GM12878 (cell line): ENCODE data around the gene NCBP3. TPM values are rescaled to one million over a fixed set of nuclear protein-coding genes. Genes with fewer than 3 reads are reported as not detected.

Experiments used
- ATF2 ChIP-seq: IDR thresholded peaks from 2 replicates; pipeline ENCODE4 v1.6.1; 2012; ENCODE audit warnings: low read length, inconsistent platforms
- ATF7 ChIP-seq: fragments of 450-650 bp; IDR thresholded peaks from 2 replicates; pipeline ENCODE4 v1.6.1; 2016; ENCODE audit warnings: low read depth, mild to moderate bottlenecking
- BACH1 ChIP-seq: fragments of 450-650 bp; IDR thresholded peaks from 2 replicates; pipeline ENCODE4 v1.6.1; 2017; ENCODE audit warnings: mild to moderate bottlenecking, borderline replicate concordance
- CREB1 ChIP-seq: IDR thresholded peaks from 2 replicates; pipeline ENCODE4 v1.6.1; 2012; ENCODE audit warnings: low read depth, mild to moderate bottlenecking, inconsistent platforms
- EED ChIP-seq: sonication (generic); IDR thresholded peaks from 2 replicates; pipeline ENCODE4 v1.6.1; 2016; ENCODE audit warnings: antibody characterized with exemption, low read depth
- EGR1 ChIP-seq, 2 experiments: IDR thresholded peaks; 1 replicate in 1 of 2; 2 replicates in 1 of 2; pipeline ENCODE4 v1.6.1; 2011 to 2012; ENCODE audit warnings: low read depth in 2 of 2, low read length in 2 of 2, borderline replicate concordance in 1 of 2, mild to moderate bottlenecking in 1 of 2, moderate library complexity in 1 of 2
- EP300 ChIP-seq, 2 experiments: fragments of 150-350 bp in 1 of 2; IDR thresholded peaks; 2 replicates each; pipeline ENCODE4 v1.6.1; 2011 to 2012; ENCODE audit warnings: low read depth in 2 of 2, low read length in 2 of 2, borderline replicate concordance in 1 of 2, improper control_type of control experiment in 1 of 2, inconsistent platforms in 1 of 2; ENCODE audit not compliant: control insufficient read depth in 1 of 2
- FOXK2 ChIP-seq: fragments of 450-650 bp; IDR thresholded peaks from 2 replicates; pipeline ENCODE4 v1.6.1; 2017; ENCODE audit warnings: mild to moderate bottlenecking, moderate library complexity
- HDAC2 ChIP-seq: fragments of 200-600 bp; sonication (generic); IDR thresholded peaks from 2 replicates; pipeline ENCODE4 v1.6.1; 2017
- IKZF1 ChIP-seq: fragments of 450-650 bp; conservative IDR thresholded peaks from 2 replicates; pipeline ENCODE4 v1.6.1; 2017; ENCODE audit warnings: antibody characterized with exemption, mild to moderate bottlenecking
- IRF4 ChIP-seq: IDR thresholded peaks from 2 replicates; pipeline ENCODE4 v1.6.1; 2011; ENCODE audit warnings: low read depth, low read length
- MEF2B ChIP-seq: fragments of 450-650 bp; IDR thresholded peaks from 2 replicates; pipeline ENCODE4 v1.6.1; 2018; ENCODE audit warnings: mild to moderate bottlenecking, moderate library complexity; ENCODE audit not compliant: partially characterized antibody, poor library complexity, severe bottlenecking
- MLLT1 ChIP-seq: fragments of 450-650 bp; IDR thresholded peaks from 2 replicates; pipeline ENCODE4 v1.6.1; 2016; ENCODE audit warnings: mild to moderate bottlenecking
- NFYB ChIP-seq: IDR thresholded peaks from 2 replicates; pipeline ENCODE4 v1.6.1; 2011; ENCODE audit warnings: low read depth, mild to moderate bottlenecking, low read length, improper control_type of control experiment, moderate library complexity; ENCODE audit not compliant: insufficient read depth
- POLR2AphosphoS5 ChIP-seq: IDR thresholded peaks from 2 replicates; pipeline ENCODE4 v1.6.1; 2011; ENCODE audit warnings: mild to moderate bottlenecking, low read length, inconsistent platforms
- SKIL ChIP-seq: fragments of 450-650 bp; IDR thresholded peaks from 2 replicates; pipeline ENCODE4 v1.6.1; 2017; ENCODE audit warnings: mild to moderate bottlenecking, low read depth, inconsistent platforms; ENCODE audit not compliant: poor library complexity, severe bottlenecking
- SMC3 ChIP-seq: IDR thresholded peaks from 2 replicates; pipeline ENCODE4 v1.6.1; 2011; ENCODE audit warnings: low read length, improper control_type of control experiment, borderline replicate concordance
- TCF3 ChIP-seq: IDR thresholded peaks from 2 replicates; pipeline ENCODE4 v1.6.1; 2012; ENCODE audit warnings: low read depth, mild to moderate bottlenecking, low read length, borderline replicate concordance; ENCODE audit not compliant: insufficient read depth
- USF1 ChIP-seq: IDR thresholded peaks from 2 replicates; pipeline ENCODE4 v1.6.1; 2011; ENCODE audit warnings: borderline replicate concordance, low read depth, mild to moderate bottlenecking, moderate library complexity, mixed read lengths, low read length; ENCODE audit not compliant: insufficient read depth; ENCODE audit errors: extremely low read length
- ZBTB11 ChIP-seq: fragments of 450-650 bp; formaldehyde crosslinking; IDR thresholded peaks from 2 replicates; pipeline ENCODE4 v1.5.0; 2022; ENCODE audit warnings: mild to moderate bottlenecking, missing genetic modification characterization
- polyA plus RNA-seq, 11 experiments: library from polyadenylated mRNA; depleted of rRNA in 4 of 11; unstranded in 6 of 11; stranded (reverse) in 5 of 11; fragments of >200 nt; fragmentation: Nextera tagmentation in 4 of 11; fragmentation: Illumina TruSeq in 1 of 11; extraction: Ambion mirVana in 4 of 11; extraction: Trizol in 1 of 11; gene quantifications; 1 replicate in 1 of 11; 2 replicates in 10 of 11; pipeline versions ENCODE4 v1.2.1 to v1.2.3, GENCODE V29; 2011 to 2016; ENCODE audit warnings: inconsistent platforms in 2 of 11, missing spikeins in 2 of 11, low read depth in 1 of 11
- total RNA-seq, 4 experiments: library from RNA; depleted of rRNA in 3 of 4; stranded (reverse); fragments of >200 nt in 3 of 4; fragmentation: Illumina TruSeq in 1 of 4; extraction: Trizol in 1 of 4; gene quantifications; 2 replicates each; pipeline versions ENCODE4 v1.2.1 to v1.2.3, GENCODE V29; 2013 to 2021

The NCBP3 gene
- total and polyA plus RNA-seq, 10 of the 15 experiments (the other 5 are each of a cell fraction or from before 2014, with no cell fraction given), result 5.2 to 32.0 (median 23.2) TPM

GRCh38 chr17:3796110-3796821 is 49.8 kb downstream of the NCBP3 start (continued):
- TF ChIP-seq EP300 (IDR thresholded peaks at IDR 0.05; ENCODE audit: borderline replicate concordance in 1 of 2, control insufficient read depth in 1 of 2, low read depth in 2 of 2, low read length in 2 of 2), result peak; percentile 81 to 88
- TF ChIP-seq SKIL, result peak; percentile 99
- no peak for TF ChIP-seq POLR2AphosphoS5
- no peak; a peak in 1 of 3 replicates for TF ChIP-seq EGR1 (IDR thresholded peaks at IDR 0.05; ENCODE audit: borderline replicate concordance in 1 of 2, low read depth in 2 of 2, low read length in 2 of 2)
- peak; percentile 94 for TF ChIP-seq MLLT1
- TF ChIP-seq SMC3, result no peak
- TF ChIP-seq ATF7, result peak; percentile 69
- TF ChIP-seq IRF4, result peak; percentile 98
- no peak for TF ChIP-seq ZBTB11
- TF ChIP-seq FOXK2, result peak; percentile 25; the same call in 1 of the 2 replicates
- peak; percentile 59; the same call in 1 of the 2 replicates for TF ChIP-seq ATF2
- TF ChIP-seq USF1, result peak; percentile 71
- peak; percentile 88 for TF ChIP-seq TCF3
- peak; percentile 75 for TF ChIP-seq MEF2B
- peak; percentile 87 for TF ChIP-seq EED
- no peak for TF ChIP-seq NFYB
- TF ChIP-seq IKZF1, result peak; percentile 74
- TF ChIP-seq HDAC2, result no peak
- peak; percentile 76; the same call in 1 of the 2 replicates for TF ChIP-seq BACH1
- peak; percentile 80 for TF ChIP-seq CREB1
